Measurements from ENCODE around the gene KIRREL3. TPM values are rescaled to one million over a fixed set of nuclear protein-coding genes. Genes with fewer than 3 reads are reported as not detected.

The KIRREL3 gene
- total RNA-seq, 1 donor from 2014 or later = not detected

DNA sequence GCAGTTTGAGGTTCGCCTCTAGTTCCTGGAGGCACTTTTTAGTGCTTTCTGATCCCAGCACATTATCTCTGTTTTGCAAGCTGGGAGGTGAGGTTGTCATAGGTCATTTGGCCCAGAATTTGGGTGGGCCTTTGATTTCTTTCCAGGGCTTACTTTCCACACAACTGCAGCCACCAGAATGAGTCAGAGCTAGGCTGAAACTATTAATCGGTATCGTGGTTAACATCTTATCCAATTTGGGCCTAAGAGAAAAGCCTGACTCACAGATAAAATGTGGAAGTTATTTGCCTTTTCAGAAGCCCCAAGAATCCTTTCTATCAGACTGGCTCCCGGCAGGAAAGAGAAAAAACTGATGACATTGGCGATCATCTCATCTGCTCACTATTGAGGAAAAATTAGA lies 166.4 kb downstream of the KIRREL3 start:
- intact Hi-C loops (cut with micrococcal nuclease) = no loop called here

DNA sequence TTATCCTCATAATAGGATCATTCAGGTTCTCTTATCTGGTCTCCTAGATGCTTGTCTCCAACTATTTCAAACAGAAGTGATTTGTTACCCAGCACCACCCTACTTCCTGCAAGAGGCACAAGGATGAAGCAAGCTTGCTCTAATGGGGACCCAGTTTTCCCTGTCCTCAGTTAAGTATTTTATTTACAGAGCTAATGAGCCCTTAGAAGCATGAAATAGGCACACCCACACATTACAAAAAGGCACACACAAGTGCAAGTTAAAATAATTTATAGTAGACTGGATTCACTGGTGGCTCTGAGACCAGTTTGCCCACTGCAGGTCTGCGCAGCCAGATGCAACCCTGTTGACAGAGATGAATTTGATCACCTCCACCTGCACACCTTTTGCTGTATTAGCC lies 167.5 kb downstream of the KIRREL3 start:
- intact Hi-C loops (cut with micrococcal nuclease) = no loop called here

DNA sequence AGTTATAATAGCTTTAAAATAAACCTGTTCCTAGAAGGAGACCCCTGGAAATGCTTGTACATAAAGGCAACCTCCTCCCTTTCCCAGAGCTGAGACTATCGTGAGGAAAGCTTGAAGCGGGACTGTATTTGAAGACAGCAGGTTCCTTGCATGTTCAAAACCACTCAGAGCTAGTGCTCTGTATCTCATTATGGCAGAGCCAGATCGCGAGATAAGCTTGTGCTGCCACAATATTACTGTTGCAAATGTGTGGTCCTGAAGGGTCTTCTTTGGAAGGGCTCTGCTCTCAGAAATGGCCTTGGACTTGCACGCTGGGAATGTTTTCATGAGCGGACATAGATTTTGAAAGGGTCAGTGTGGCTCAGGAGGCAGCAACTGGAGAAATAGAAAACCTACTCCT lies 168.2 kb downstream of the KIRREL3 start:
- intact Hi-C loops (cut with micrococcal nuclease) = no loop called here

DNA sequence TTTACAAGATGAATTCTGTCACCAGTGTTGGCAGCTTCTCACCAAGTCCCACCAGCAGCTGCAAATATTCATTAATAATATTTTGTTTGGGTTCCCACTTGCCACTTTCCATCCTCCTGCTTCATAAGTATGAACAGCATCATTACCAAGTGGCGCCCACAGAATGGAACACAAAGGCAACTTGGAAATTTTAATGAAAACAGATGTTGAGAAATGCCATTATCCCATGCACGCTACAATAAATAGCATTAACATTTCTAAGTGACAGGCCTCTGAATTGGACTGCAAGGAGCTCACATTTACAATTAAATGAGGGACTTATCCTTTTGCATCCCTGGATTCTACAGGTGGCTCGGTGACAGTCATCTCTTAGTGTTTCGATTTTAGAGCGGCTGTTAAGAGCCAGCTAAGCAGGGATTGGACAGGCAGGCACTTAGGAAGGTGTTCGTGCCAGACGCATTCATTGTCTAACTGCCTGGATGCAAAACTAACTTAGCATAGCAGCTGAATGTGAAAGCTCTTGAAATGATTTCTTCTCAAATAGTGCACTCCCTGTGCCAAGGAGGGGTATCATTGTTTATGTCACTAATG lies 170.3 kb downstream of the KIRREL3 start:
- intact Hi-C loops (cut with micrococcal nuclease) = no loop called here

DNA sequence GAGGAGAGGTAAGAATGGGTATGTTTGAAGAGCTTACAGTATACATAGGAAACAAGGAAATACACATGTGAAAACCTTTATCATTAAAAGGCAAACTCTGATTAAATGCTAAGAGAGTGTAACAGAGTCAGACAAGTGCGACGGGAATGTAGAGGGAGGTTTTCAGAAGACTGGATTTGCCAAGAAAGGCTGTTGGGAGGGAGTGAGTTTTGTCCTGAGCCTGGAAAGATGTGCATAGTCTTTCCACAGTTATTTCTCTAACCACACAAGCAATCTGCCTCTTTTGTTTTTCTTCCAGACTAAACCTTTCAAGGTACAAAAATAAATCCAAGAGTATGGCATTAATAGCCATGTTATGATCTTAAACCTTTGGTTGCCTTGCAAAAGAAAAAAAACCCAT lies 170.9 kb downstream of the KIRREL3 start:
- intact Hi-C loops (cut with micrococcal nuclease) = loop anchor here (10.0 kb wide), 1 partner anchor 495 kb away; no protein-coding TSS in a partner anchor

DNA sequence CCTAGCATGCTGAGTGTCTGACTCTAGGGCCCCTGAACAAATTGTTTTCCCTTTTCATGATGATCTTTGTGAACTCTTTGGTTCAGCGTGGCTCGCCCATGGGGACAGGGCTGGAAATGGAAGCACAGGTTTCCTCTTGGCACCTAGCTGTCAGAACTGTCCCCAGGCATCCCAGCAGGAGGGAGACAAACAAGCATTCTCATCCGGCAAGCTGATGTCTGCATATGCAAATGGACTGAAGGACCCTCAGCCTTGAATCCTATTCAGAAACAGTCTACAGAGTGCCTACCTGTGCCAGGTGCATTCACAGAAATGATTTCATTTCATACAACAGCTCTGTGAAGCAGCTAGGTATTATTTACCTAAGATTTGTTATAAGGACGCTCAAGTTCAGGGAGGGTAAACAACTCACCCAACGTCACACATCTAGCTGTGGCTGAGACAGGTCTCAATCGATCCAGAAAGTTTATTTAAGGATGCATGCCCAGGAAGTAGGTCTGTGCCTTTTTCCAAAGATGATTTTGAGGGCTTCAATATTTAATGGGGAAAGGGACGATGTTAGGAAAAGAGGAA lies 176.4 kb downstream of the KIRREL3 start:
- intact Hi-C loops (cut with micrococcal nuclease) = loop anchor here (10.0 kb wide), 1 partner anchor 489 kb away; no protein-coding TSS in a partner anchor

DNA sequence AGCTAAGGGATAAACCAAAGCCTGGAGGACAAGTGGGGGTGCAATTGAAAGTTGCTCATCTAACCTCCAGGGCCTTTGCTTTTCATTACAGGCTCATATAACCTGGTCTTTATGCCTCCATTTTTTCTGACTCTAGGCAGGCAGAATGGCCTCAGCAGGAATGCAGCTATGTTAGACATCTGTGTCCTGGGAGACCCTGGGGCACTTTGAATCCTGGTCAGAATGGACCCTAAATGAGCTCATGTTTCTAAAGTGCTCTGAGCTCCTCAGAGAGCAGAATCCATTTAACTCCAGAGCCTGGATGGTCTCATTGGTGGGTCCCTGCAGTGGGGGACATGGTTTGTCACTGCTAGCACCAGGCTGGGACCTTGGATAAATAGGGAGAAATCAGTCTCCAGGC lies 177.3 kb downstream of the KIRREL3 start:
- intact Hi-C loops (cut with micrococcal nuclease) = loop anchor here (10.0 kb wide), 1 partner anchor 488 kb away; no protein-coding TSS in a partner anchor

DNA sequence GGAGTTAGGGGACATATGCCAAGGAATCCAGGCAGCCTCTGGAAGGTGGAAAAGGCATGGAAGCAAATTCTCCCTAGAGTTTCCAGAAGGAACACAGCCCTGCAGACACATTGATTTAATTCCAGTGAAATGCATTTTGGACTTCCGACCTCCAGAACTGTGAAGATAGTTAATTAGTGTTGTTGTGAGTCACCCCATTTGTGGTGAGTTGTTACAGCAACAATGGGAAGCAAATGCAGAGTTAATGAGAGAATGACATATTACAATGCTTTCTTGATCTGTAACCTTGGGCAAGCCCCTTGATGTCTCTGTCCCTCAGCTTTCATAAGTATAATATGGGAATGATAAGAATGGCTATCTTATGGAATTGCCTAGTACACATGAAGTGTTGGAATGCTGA lies 178.7 kb downstream of the KIRREL3 start:
- intact Hi-C loops (cut with micrococcal nuclease) = loop anchor here (10.0 kb wide), 1 partner anchor 487 kb away; no protein-coding TSS in a partner anchor

DNA sequence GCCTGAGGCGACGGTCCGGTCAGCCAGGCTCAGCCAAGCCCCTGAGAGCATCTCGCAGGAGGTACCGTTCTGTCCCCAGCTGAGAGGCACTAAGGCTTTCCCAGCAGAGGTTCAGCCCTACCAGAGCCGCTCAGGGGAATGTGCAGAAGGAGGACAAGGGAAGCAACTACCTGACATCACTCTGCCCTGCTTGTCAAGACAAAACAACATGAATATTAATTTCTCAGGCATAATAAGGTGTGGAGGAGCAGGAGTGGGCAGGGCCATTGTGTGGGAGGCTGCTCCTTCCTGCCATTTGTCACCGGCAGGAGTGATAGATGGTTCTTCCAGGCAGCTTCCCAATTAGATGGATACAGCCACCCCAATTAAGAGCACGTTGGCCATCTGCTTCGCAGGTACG lies 181.4 kb downstream of the KIRREL3 start:
- intact Hi-C loops (cut with micrococcal nuclease) = no loop called here

DNA sequence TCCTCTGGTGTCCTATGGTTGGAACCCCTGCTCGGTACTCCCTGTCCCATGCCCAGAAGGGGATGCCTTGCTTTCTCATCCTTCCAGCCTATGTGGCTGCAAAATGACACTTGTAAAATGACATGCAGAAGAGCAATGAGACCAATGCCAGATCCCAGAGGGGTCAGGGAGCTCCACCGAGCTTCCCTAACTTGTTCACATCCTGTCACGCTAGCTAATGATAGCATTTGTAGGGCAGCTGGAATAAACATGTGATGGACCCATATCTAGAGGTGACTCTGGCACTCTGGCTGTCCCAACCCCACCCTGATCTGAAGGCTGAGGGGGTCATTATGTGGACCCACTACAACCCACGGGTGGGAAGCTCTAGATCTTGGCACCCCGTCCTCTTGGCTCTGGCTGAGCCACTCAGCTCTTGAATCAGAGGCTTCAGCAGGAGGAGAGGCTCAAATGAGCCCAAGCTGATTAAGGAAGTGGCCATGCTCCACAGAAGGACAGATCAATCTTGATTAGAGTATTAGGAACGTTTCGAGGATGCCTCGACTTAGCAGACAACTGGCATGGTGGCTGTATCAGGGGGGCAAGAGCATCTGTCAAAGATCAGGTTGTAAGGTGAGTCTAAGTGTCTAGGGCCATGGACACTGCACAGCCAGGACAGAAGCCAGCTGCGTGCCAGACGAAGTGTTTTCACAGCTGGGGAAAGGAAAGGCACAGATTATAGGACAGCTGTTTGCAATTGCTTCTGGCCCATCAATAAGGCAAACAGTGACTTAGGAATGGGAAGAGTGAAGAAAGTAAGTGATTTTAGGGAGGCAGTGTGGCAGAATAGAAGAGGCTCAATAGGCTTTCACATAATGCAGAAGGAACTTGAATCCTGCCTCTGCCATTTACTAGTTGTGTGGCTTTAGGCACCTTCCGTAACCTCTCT lies 182.8 kb downstream of the KIRREL3 start:
- intact Hi-C loops (cut with micrococcal nuclease) = no loop called here

DNA sequence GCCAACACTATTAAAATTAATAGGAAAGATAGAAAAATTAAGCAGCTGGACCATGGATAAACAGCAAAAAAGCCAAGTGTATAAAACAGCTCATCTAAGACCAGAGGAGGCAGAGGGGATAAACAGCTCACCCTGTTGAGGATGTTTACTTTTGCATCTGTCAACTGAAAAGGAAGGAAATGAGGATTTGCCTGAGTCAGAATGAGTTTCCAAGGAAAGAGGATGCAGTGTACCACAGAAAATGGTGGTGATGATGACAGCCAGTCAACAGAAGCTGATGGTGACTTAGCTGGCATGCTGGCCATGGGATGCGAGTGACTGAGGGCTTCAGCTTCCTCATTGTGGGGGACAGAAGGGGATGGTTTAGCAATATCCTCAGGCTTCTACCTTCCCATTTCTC lies 183.5 kb downstream of the KIRREL3 start:
- intact Hi-C loops (cut with micrococcal nuclease) = no loop called here

DNA sequence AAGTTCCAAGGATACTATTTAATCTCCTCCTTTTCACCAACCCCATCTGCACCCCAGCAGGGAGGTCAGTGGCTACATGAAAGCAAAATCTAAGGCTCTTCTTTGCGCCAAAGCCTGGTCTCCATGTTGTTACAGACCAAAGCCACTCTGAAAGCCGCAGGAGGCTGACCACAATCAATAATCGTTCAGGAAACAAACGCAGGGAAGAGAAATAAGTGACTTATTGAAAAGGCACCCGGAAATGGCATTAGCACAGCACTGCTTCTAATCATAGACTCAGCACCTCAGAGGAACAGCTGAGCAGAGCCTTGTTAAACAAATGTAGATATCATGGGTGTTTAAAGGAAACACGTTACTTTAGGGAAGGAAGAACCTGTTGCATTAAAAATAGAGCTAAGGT lies 183.9 kb downstream of the KIRREL3 start:
- intact Hi-C loops (cut with micrococcal nuclease) = no loop called here

DNA sequence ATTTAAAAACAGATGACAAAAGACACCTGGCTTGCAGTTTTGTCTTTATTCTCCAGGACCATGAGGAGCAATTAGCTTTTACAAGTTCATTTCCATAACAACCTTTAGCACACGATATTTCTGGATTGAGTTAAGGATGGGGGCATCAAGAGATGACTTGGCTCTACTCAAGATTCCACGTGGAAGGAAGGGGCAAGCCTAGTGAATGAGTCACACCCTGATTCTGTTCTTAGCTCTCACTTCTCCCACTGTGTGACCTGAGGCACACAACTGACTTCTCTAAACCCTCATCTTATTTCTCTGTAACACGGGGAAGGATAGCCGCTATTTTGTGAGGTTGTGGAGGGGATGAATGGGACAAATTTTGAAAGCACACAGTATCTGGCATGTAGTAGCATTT lies 185.5 kb downstream of the KIRREL3 start:
- intact Hi-C loops (cut with micrococcal nuclease) = no loop called here

DNA sequence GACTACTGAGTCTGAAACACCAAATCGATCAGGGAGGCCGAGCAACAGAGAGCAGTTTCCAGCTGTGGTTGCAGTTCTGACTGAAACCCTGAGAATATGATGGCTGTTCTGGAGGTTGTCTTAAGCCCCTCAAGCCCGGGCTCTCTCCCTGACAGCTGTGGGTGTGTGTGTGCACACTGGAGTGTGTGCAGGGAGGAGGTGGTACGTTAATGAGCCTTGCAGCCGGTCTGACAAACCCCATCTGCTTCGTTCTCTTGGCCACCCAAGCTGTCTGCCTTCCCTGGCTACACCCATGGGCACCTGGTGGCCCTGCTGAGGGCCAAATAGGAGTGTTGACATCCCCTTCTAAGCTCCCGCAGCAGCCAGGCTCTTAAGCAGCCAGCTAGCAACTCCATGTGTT lies 189.8 kb downstream of the KIRREL3 start:
- intact Hi-C loops (cut with micrococcal nuclease) = no loop called here

DNA sequence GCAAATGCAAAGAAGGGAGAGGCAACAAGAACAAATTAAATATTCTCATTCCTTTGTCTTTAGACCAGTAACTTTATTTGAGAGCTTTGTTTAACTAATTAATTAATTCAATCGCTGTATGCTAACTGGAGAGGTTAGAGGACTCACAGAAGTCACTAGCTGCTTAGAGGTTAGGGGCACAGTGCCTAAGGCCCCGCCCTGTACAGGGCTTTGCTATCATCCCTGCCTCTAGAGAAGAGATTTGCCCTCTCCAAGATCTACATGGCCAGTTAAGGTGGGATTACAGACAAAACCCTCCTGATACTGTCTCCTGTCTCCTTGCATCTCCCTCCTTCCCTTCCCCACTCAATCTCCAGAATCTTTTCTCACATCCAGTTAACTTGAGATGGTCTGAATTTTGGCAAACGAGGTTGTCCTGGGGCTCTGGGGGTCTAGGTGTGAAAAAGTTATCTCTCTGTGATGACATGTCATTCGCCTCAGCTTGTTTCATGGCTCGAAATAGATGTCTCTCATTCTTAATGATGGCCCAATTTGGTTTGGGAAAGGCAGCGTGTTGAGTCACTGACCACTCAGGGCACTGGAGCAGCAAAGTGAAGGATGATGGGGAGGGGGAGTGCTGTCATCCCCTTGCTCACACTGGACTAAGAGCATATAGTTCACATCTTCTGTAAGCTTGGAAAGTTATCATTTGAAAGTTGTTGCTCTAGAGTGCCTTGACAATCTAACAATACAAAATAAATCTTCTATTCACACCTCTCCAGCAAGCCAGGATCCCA lies 190.9 kb downstream of the KIRREL3 start:
- intact Hi-C loops (cut with micrococcal nuclease) = no loop called here

DNA sequence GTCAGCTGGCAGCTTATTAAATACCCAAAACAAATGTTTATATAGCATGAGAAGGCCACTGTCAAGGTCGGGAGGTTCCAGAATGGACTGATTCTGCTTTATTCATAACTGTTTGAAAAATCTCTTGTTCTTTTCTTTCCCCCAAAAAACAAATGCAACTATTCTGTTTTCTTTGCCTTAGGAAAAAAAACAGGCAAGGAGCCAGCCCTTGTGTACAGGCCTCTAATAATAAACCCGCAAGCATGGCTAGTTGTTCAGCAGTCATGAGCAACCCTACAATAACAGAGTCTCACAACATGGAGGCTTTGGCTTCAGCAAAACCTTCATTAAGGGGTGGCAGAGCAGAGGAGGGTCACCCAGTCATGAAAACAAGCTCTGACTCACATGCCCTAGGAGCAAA lies 191.7 kb downstream of the KIRREL3 start:
- intact Hi-C loops (cut with micrococcal nuclease) = no loop called here

DNA sequence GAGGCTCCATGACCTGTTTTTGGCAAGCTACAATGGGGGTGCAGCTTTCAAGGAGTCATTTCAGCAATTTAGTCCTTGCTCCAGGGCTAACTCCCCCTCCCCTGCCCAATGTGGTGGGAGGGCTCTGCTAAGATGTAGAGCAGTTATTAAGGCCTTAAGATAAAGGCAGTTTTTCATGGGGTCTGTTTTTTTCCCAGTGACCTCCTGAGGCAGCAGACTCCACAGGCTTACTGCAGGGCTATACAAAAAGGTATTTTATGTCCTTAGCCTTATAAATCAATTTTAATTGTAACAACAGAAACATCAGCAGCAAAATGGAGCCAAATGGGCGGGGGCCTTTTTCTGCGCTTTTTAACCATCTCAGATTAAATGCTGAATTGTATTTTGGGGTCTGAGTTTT lies 192.3 kb downstream of the KIRREL3 start:
- intact Hi-C loops (cut with micrococcal nuclease) = no loop called here

DNA sequence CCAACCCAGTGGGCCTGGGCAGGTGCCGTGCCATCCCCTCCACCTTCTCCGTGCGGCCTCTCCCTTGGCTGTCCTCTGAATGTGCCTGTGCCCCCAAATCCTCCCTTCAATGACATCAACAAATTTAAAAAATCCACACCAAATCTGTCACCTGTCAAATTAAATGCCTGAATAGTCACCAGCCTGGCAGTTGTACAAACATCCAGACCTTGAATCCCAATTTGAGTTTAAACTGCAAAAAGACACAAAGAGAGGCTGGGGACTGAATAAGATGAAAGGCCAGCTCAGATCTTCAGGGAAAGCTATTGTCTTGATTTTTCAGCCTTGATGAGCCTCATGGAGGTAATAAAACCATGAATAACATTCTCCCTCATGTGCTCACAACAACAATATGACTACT lies 194.7 kb downstream of the KIRREL3 start:
- intact Hi-C loops (cut with micrococcal nuclease) = no loop called here

DNA sequence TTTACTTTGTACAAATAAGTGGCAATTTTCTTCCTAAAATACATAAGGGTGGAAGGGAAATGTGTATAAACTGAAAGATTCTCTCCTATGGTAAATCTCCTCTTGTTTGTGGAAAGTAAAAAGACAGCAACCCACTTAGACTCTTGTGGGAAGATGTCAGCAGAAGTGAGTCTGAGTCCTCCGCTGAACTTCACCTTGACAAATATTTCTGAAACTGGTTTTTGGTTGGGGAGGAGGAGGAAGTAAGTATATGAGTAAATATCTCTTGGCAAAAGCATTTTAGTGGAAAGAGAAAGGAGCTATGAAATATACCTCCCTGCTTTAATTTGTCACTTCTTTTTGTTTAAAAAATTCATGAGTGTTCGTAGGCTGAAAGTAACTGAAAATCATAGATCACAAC lies 196.2 kb downstream of the KIRREL3 start:
- intact Hi-C loops (cut with micrococcal nuclease) = no loop called here

DNA sequence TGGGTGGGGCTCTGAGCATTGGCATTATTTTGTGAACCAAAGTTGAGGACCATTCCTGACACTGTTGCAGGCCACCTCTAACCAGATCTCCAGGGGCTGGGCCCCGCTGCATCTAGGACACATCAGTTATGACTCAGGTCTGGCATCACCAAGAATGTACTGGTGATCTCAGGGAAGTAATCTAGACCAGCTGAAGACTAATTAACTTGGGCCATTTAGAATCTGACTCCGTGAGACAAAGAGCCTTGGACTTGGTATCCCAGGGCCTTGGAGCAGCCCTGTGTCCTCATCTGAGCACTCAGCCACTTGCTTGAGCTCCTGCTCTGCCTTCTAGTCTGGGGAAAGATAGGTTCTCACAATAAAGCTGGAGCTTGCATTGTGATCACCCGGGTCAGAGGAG lies 200.6 kb downstream of the KIRREL3 start:
- intact Hi-C loops (cut with micrococcal nuclease) = no loop called here

DNA sequence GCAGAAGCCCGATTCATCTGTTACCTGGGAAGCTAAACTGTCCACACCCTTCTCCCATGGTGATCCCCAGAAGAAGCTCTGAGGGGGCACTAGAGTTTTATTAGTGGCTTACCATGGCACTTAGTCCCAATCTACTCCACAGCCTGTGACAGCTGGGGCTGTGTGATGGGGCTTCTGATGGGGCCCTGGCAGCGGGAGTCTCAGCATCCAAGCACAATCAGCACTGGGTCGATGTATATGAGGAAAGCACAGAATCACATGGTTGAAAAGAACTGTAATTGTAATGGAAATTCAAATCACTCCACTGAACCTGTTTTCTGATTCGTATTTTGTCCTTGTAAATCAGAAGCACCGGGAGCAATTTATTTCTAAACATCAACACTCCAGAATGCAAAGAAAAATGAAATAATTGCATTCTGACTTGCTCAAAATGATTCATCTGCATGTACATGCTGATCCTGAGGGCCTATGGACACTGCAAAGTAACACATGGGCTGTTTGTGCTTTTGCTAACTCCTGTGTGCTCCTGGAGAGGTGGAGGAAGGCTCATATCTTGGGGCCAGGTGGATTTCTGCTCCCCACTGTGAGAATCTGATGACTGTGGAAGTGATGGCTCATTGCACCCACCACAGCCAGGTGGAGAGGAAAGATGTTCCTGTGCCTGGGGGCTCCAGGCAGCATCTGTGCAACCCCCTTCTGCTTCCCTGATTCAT lies 203.0 kb downstream of the KIRREL3 start:
- intact Hi-C loops (cut with micrococcal nuclease) = no loop called here

Measured in T-helper 1 cell treated with Interleukin-12 subunit alpha and Interleukin-12 subunit beta and Interleukin-4 antibody, amounts not matched to agents 30 ng/mL and 1 ng/mL, for 36 hours (primary cell).